Progenitor cell of endocrine pancreas (in vitro differentiated cells): ENCODE data around the gene CCDC51. TPM values are rescaled to one million over a fixed set of nuclear protein-coding genes. Genes with fewer than 3 reads are reported as not detected.
"Not testable (repeated sequence)": the region's sequence is repeated elsewhere in the genome, so short reads cannot be mapped to it uniquely, and the experiment has no call there.

Experiments
- DNase-seq: peaks from one replicate; pipeline ENCODE4 v3.0.0; 2021; ENCODE audit warnings: low spot score; ENCODE audit not compliant: unreplicated experiment
- H3K27ac Mint-ChIP-seq: 2 replicates; pipeline ENCODE4 v1.8.0; 2021; ENCODE audit warnings: mild to moderate bottlenecking, moderate library complexity, mixed read lengths
- H3K27me3 Mint-ChIP-seq: 2 replicates; pipeline ENCODE4 v1.8.0; 2021; ENCODE audit warnings: mixed read lengths
- H3K36me3 Mint-ChIP-seq: 2 replicates; pipeline ENCODE4 v1.8.0; 2022; ENCODE audit warnings: mixed read lengths; ENCODE audit not compliant: insufficient read depth
- H3K4me1 Mint-ChIP-seq: 2 replicates; pipeline ENCODE4 v1.8.0; 2021; ENCODE audit warnings: low read depth, mixed read lengths
- H3K4me3 Mint-ChIP-seq: 2 replicates; pipeline ENCODE4 v1.8.0; 2021; ENCODE audit warnings: low read depth, mild to moderate bottlenecking, moderate library complexity, mixed read lengths
- H3K9me3 Mint-ChIP-seq: 2 replicates; pipeline ENCODE4 v1.8.0; 2021; ENCODE audit warnings: low read depth, mixed read lengths
- total RNA-seq: library from RNA; stranded (reverse); gene quantifications from 2 replicates; pipeline ENCODE4 v1.2.1, GENCODE V29; 2021
- TF ChIP-seq, protein P1 (sequence below): fragments of 200-600 bp; sonication (generic); IDR thresholded peaks from one replicate; pipeline ENCODE4 v1.5.0; 2021; ENCODE audit warnings: antibody characterized with exemption, mild to moderate bottlenecking; ENCODE audit not compliant: unreplicated experiment

CCDC51 gene
- total RNA-seq, 1 donor from 2014 or later: 13.2 TPM

DNA sequence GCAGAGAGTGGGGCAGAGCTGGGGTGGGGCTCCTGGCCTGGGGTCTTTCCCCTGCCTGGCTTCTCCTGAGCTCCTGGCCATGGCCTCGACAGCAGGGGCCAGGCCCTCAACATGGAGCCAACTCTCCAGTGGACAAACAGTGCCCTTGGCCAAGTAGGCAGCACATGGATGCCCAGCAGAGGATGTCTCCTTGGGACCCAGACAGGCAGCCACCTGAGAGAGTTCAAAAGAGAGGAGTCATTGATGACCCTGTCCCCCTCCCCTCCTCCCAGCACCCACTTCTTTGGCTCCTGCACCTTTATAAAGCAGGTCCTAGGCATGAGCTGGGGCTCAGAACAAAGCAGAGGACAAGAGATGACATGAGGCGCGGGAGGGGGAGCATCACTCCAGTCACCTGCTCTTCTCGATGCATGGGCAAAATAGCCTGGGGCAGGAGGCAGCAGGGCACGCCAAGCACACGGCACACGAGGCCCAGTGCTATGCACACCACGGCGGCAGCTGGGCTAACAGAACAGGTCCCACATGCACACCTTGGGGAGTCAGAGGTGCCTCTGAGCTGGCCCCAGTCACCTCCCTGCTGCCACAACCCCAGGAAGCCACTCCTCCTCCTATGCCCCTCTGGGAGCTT lies 36.6 kb upstream of the CCDC51 start:
- no peak for DNase-seq
- Mint-ChIP-seq H3K36me3 (peaks cover 1% of the 10 kb centered on the region), H3K27me3 (no peaks in the 10 kb centered on the region), H3K4me3 (no peak overlapping the region), H3K4me1 (peaks cover 14% of the 10 kb centered on the region), H3K9me3 (no peaks in the 10 kb centered on the region), H3K27ac (no peak overlapping the region)
- TF ChIP-seq, protein P1, sequence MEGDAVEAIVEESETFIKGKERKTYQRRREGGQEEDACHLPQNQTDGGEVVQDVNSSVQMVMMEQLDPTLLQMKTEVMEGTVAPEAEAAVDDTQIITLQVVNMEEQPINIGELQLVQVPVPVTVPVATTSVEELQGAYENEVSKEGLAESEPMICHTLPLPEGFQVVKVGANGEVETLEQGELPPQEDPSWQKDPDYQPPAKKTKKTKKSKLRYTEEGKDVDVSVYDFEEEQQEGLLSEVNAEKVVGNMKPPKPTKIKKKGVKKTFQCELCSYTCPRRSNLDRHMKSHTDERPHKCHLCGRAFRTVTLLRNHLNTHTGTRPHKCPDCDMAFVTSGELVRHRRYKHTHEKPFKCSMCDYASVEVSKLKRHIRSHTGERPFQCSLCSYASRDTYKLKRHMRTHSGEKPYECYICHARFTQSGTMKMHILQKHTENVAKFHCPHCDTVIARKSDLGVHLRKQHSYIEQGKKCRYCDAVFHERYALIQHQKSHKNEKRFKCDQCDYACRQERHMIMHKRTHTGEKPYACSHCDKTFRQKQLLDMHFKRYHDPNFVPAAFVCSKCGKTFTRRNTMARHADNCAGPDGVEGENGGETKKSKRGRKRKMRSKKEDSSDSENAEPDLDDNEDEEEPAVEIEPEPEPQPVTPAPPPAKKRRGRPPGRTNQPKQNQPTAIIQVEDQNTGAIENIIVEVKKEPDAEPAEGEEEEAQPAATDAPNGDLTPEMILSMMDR: no peak

DNA sequence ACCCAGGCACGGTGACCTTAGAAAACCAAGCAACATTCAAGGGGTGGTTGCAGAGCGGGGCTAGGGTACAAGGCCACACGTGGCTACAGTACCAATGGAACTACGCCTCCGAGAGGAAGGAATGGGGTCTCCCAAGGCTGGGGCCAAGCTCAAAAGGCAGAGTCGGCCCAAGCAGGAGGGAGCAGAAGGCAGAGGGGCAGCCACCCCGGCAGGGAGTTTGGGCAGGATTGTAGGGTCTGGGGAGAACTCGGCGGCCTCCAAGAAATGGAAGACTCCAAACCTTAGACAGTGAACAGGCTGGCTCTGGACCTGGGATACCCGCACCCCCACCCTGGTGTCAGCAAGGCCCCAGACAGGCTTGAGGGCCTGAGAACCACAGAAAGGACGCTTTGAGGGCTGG lies 35.3 kb upstream of the CCDC51 start:
- Mint-ChIP-seq H3K36me3 (peaks cover 1% of the 10 kb centered on the region), H3K27ac (peak overlapping the region; percentile 89), H3K9me3 (no peaks in the 10 kb centered on the region), H3K27me3 (no peaks in the 10 kb centered on the region), H3K4me3 (no peak overlapping the region), H3K4me1 (peaks cover 14% of the 10 kb centered on the region)
- TF ChIP-seq, protein P1: no peak
- DNase-seq: no peak

GRCh38 chr3:48474619-48475018 lies 34.7 kb upstream of the CCDC51 start:
- H3K9me3 Mint-ChIP-seq: no peaks in the 10 kb centered on the region
- DNase-seq: no peak
- TF ChIP-seq, protein P1: no peak
- H3K36me3 Mint-ChIP-seq: peaks cover 3% of the 10 kb centered on the region
- no peaks in the 10 kb centered on the region for H3K27me3 Mint-ChIP-seq
- H3K4me3 Mint-ChIP-seq: peak overlapping the region; percentile 48
- peaks cover 17% of the 10 kb centered on the region for H3K4me1 Mint-ChIP-seq
- H3K27ac Mint-ChIP-seq: peak overlapping the region; percentile 89

GRCh38 chr3:48474031-48474430 lies 34.1 kb upstream of the CCDC51 start:
- H3K9me3 Mint-ChIP-seq, H3K4me3 Mint-ChIP-seq, H3K36me3 Mint-ChIP-seq, H3K27me3 Mint-ChIP-seq, DNase-seq: not testable (repeated sequence)
- Mint-ChIP-seq H3K27ac (peak overlapping the region; percentile 100), H3K4me1 (peaks cover 17% of the 10 kb centered on the region)

DNA sequence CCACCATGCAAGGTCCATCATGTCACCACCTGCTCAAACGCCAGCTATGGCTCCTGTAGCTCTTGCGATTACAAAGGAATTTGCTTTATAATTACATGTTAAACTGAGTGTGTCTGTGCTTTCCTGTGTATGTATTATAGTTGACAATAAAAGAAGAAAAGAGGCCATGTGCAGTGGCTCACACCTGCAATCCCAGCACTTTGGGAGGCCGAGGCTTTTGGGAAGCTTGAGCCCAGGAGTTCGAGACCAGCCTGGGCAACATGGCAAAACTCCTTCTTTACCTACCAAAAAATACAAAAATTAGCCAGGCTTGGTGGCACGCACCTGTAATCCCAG lies 33.7 kb upstream of the CCDC51 start:
- Mint-ChIP-seq H3K4me1 (peaks cover 17% of the 10 kb centered on the region), H3K4me3 (peak overlapping the region; percentile 98), H3K36me3 (peaks cover 4% of the 10 kb centered on the region), H3K27ac (peak overlapping the region; percentile 100), H3K9me3 (no peaks in the 10 kb centered on the region), H3K27me3 (no peaks in the 10 kb centered on the region)
- TF ChIP-seq, protein P1: no peak
- DNase-seq: no peak

- H3K4me3 Mint-ChIP-seq: peak overlapping the region; percentile 98
- H3K9me3 Mint-ChIP-seq: no peaks in the 10 kb centered on the region
- peaks cover 5% of the 10 kb centered on the region for H3K36me3 Mint-ChIP-seq
- peak overlapping the region; percentile 100 for H3K27ac Mint-ChIP-seq
- peak; percentile 83 for DNase-seq
- TF ChIP-seq, protein P1: peak; percentile 69
- H3K4me1 Mint-ChIP-seq: peaks cover 17% of the 10 kb centered on the region
- H3K27me3 Mint-ChIP-seq: no peaks in the 10 kb centered on the region
Measured at GRCh38 chr3:48472923-48473616, 33.2 kb upstream of the CCDC51 start.
